ENCODE measurements around the gene KCNQ1.

- TF ChIP-seq POLR2AphosphoS5 (IDR thresholded peaks at IDR 0.05), result no peak
- TF ChIP-seq, protein P1, sequence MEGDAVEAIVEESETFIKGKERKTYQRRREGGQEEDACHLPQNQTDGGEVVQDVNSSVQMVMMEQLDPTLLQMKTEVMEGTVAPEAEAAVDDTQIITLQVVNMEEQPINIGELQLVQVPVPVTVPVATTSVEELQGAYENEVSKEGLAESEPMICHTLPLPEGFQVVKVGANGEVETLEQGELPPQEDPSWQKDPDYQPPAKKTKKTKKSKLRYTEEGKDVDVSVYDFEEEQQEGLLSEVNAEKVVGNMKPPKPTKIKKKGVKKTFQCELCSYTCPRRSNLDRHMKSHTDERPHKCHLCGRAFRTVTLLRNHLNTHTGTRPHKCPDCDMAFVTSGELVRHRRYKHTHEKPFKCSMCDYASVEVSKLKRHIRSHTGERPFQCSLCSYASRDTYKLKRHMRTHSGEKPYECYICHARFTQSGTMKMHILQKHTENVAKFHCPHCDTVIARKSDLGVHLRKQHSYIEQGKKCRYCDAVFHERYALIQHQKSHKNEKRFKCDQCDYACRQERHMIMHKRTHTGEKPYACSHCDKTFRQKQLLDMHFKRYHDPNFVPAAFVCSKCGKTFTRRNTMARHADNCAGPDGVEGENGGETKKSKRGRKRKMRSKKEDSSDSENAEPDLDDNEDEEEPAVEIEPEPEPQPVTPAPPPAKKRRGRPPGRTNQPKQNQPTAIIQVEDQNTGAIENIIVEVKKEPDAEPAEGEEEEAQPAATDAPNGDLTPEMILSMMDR (IDR thresholded peaks at IDR 0.05), result no peak
These were observed 393.3 kb downstream of the KCNQ1 start for GRCh38 chr11:2838091-2838490.
